HG02759 (cell line): Measurements from ENCODE around the gene PMEPA1.

Experiments
- ATAC-seq: cut with Tn5 transposase; IDR thresholded peaks from one replicate; pipeline ENCODE4 v1.9.1; 2021; ENCODE audit warnings: mild to moderate bottlenecking, moderate library complexity; ENCODE audit not compliant: unreplicated experiment

Gene PMEPA1

GRCh38 chr20:57712341-57712740, 2.5 kb upstream of the PMEPA1 start:
- ATAC-seq = no peak

- no peak for ATAC-seq
These were observed 2.0 kb upstream of the PMEPA1 start for GRCh38 chr20:57711826-57712225.

GRCh38 chr20:57711311-57711712, 1.5 kb upstream of the PMEPA1 start:
- ATAC-seq = no peak

GRCh38 chr20:57710841-57711240, 1.0 kb upstream of the PMEPA1 start:
- no peak for ATAC-seq

- peak; percentile 12 for ATAC-seq
These were observed 831 bp downstream of the PMEPA1 start for GRCh38 chr20:57708694-57709673.

- no peak for ATAC-seq
These were observed 1.7 kb downstream of the PMEPA1 start for GRCh38 chr20:57707849-57708693.

- ATAC-seq = no peak
These were observed 2.5 kb downstream of the PMEPA1 start for GRCh38 chr20:57707320-57707719.

- no peak for ATAC-seq
These were observed 4.5 kb downstream of the PMEPA1 start for GRCh38 chr20:57705127-57705899.

- ATAC-seq = no peak
These were observed 5.6 kb downstream of the PMEPA1 start for GRCh38 chr20:57704245-57704644.

- ATAC-seq = no peak
These were observed 6.8 kb downstream of the PMEPA1 start for GRCh38 chr20:57703013-57703412.

GRCh38 chr20:57702521-57702920, 7.3 kb downstream of the PMEPA1 start:
- ATAC-seq = no peak

GRCh38 chr20:57702091-57702490, 7.7 kb downstream of the PMEPA1 start:
- no peak for ATAC-seq

GRCh38 chr20:57701651-57702050, 8.2 kb downstream of the PMEPA1 start:
- no peak for ATAC-seq

- ATAC-seq = no peak
These were observed 8.7 kb downstream of the PMEPA1 start for GRCh38 chr20:57701090-57701489.

- no peak for ATAC-seq
These were observed 10.4 kb downstream of the PMEPA1 start for GRCh38 chr20:57699395-57699794.

- ATAC-seq = no peak
These were observed 10.9 kb downstream of the PMEPA1 start for GRCh38 chr20:57698867-57699275.

GRCh38 chr20:57698116-57698866, 11.5 kb downstream of the PMEPA1 start:
- ATAC-seq = no peak

- ATAC-seq = no peak
These were observed 12.3 kb downstream of the PMEPA1 start for GRCh38 chr20:57697543-57697942.

GRCh38 chr20:57696401-57696961, 13.3 kb downstream of the PMEPA1 start:
- ATAC-seq = no peak

- ATAC-seq = no peak
These were observed 13.9 kb downstream of the PMEPA1 start for GRCh38 chr20:57695940-57696339.
